ENCODE measurements around the gene SESN2. TPM values are rescaled to one million over a fixed set of nuclear protein-coding genes. Genes with fewer than 3 reads are reported as not detected.

The SESN2 gene
- 5.3 and 6.8 TPM in 2 replicates for total RNA-seq (2014; rRNA removed; shearing (Covaris generic))

- peak; percentile 98 for DNase-seq (ENCODE audit: low read depth)
Observed at GRCh38 chr1:28259252-28259933, at the start of gene SESN2. TSS of gene SESN2 (plus strand) at chr1:28259518. CDS start at chr1:28259848, 330 bp downstream.

DNA sequence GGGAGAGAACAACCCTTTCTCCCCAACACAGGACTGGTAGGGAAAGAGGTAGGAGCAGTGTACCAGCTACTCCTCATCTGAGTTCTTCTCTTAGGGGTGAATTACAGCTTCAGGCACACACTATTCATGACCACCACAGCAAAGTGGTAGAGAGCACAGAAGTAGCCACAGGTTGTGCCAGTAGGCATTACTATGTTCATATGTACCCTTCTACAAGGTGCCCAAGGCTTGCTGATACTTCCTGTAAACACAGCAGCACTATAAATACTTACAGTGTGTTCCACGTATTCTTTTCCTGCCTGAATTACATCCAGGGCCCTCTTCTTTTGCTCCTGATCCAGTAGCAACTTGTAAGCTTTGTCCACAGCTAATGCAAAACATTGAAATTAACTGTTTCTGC lies 49.6 kb upstream of the SESN2 start:
- DNase-seq (ENCODE audit: low read depth), result no peak

- DNase-seq (ENCODE audit: low read depth), result no peak
Observed at GRCh38 chr1:28213315-28213714, 46.0 kb upstream of the SESN2 start.

GRCh38 chr1:28229089-28229488 lies 30.2 kb upstream of the SESN2 start:
- DNase-seq (ENCODE audit: low read depth), result no peak

DNA sequence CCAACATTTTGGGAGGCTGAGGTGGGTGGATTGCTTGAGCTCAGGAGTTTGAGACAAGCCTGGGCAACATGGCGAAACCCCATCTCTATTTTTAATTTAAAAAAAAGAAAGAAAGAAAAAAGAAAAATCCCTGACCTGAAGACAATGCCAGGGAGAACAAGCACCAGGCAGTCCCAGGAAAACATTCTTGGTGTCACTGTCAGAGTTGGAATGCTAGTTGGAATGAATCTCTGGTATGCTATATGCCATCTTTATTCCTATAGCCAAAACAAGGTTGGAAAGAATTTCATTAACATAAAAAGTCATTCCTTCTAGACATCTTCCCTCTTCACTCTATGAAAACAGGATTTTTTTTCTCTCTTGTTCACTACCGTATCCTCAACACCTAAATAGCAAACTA lies 29.3 kb upstream of the SESN2 start:
- DNase-seq (ENCODE audit: low read depth), result no peak

DNA sequence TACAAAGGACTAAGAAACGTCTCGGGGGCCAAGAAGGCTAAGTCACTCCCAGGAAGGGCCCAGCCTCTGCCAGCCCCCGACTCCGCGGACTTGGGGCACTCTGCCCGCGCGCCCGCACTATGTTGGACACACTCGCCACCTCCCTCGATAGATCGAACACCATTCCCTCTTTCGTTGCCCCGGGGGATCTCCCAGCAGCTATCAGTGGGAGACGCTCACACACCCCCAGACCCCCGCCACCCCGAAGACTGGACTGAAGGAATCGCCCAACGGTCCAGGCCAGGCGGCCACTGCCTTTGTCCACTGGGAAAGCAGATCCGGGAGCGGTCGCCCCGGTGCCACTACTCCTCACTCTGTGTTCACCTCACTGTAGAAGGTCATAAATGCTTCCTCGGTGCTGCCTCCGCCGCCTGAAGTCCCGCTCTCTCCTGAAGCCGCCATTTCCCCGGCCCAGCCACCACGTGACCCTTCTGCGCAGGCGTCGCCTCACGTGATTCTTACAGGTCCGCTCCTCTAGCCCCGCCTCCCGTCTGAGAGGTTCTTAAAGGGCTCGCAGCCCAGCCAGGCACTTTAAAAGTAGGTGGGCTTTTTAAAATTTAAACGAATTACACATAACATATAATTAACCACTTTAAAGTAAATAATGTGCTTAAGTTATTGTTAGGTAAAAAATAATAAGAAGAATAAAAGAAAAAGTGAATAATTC lies 26.6 kb upstream of the SESN2 start, which contains the start of gene DNAJC8:
Gene DNAJC8 (minus strand): TSS at position 472 of the 706 bp plus-strand sequence. CDS start 31 bp downstream, at position 441.
- DNase-seq (ENCODE audit: low read depth), result peak; percentile 89

DNA sequence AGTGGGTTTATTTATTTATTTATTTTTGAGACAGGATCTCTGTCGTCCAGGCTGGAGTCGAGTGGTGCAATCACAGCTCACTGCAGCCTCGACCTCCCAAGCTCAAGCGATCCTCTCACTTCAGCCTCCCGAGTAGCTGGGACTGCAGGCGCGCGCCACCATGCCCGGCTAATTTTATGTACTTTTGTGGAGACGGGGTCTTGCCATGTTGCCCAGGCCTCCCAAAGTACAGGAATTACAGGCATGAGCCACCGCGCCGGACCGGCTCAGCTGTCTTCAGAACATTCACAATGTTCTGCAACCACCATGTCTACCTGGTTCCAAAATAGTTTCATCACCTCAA lies 26.1 kb upstream of the SESN2 start:
- DNase-seq (ENCODE audit: low read depth), result no peak

GRCh38 chr1:28235755-28236655 lies 23.3 kb upstream of the SESN2 start, which contains the start of gene ATP5IF1:
TSS of gene ATP5IF1 (plus strand) at chr1:28236124. CDS start at chr1:28236184, 60 bp downstream.
- peak; percentile 98 for DNase-seq (ENCODE audit: low read depth)

GRCh38 chr1:28236656-28237322 lies 22.5 kb upstream of the SESN2 start:
- no peak for DNase-seq (ENCODE audit: low read depth)

DNA sequence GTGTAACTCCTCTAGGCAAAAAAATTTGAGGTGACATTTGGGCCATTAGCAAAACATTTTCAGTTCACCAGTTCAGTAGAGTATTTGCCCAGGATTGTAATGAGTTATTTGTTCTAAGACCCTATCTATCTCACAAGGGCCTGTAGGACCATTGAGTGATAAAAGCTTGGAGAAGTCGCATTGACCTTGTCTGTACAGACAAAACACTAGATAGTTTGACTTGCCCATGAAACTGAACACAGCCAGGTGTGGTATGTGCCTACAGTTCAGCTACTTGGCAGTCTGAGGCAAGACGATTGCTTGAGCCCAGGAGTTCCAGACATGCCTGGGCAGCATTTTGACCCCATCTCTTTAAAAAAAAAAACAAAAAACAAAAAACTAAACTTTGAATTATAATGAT lies 20.3 kb upstream of the SESN2 start:
- DNase-seq (ENCODE audit: low read depth), result no peak

DNA sequence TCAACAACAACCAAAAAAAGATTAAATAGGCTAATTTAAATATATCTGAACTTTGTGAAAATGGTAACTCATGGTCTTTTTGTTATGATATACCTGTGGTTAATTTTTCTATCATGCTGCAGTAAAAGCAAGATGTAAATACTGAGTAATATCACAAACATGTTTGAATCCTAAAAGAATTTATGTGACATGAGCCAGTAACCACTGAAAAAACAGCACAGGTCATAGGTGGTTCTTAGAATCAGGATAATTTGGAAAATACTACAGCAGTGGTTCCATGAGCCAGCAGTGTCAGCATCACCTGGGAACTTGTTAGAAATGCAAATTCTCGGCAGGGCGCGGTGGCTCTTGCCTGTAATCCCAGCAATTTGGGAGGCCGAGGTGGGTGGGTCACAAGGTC lies 19.3 kb upstream of the SESN2 start:
- DNase-seq (ENCODE audit: low read depth), result no peak

DNA sequence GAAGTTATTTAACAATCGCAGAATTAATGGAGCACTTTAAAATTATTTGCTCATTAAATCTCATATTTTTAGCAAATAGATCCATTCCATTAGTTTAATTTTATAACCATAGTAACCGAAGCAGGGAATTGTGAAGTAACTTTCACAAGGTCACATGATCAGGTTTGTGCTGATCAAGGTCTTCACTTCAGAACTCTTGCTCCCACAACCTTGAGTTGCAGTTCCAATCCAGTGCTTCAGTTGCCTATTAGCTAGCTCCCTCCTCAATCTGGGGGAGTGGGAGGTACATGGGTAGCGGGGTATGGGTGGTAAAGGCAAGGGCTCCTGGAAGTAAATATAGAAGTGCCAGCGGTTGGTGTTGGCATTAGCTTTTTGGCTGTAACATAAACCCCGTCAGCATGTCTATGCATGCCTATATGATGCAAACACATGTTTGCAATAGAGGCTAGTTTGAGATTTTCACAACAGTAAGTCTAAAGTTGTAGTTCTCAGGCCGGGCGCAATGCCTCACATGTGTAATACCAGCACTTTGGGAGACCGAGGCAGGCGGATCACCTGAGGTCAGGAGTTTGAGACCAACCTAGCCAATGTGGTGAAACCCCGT lies 17.6 kb upstream of the SESN2 start:
- DNase-seq (ENCODE audit: low read depth), result no peak

DNA sequence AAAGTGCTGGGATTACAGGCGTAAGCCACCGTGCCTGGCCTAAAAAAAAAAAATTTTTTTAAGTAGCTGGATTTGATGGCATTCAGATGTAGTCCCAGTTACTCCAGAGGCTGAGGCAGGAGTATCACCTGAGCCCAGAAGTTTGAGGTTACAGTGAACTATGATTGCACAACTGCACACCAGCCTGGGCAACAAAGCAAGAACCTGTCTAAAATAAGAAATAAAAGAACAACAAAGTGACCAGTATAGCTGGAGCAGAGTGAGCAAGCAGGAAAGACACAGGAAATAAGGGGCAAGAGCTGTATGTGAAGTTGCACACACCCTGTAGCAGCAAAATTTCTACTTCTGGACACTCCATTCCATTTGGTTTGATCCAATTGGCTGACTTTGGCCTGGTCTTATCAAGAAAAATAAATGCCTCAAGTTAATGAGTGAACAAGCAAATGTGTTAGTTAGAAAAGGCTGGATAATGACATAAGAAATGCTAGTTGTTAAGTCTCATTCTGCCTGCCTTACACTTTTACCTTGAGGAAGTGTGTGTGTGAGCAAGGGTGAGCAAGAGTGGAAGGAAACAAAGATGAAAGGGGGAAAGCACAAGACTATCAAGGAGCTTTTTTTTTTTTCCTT lies 15.5 kb upstream of the SESN2 start:
- no peak for DNase-seq (ENCODE audit: low read depth)

DNA sequence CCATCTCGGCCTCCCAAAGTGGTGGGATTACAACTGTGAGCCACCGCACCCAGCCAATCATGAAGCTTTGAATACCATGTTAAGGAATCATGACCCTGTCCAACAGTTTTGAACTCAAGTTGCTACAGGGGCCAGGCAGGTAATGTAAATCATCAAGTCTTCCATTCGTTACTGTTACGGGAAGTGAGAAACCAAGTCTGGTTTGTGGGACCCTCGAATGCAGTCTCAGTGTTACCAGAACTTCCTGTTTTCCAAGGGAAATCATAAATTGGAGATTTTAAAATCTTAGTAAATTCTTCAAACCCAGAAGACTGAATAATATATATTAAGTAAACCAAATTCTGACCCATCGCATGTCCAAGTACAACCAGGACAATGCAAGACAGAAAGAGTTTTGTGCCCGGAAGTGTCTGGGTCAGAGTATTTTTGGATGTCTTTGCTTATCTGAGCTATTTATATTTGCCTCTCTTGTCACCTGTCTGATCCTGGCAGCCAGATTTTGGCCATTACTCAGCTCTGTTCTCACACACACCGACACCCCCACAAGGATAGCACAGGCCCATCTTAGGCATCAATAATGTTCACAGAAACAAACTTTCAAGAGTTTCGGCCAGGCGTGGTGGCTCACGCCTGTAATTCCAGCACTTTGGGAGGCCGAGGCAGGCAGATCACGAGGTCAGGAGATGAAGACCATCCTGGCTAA lies 14.6 kb upstream of the SESN2 start:
- no peak for DNase-seq (ENCODE audit: low read depth)

DNA sequence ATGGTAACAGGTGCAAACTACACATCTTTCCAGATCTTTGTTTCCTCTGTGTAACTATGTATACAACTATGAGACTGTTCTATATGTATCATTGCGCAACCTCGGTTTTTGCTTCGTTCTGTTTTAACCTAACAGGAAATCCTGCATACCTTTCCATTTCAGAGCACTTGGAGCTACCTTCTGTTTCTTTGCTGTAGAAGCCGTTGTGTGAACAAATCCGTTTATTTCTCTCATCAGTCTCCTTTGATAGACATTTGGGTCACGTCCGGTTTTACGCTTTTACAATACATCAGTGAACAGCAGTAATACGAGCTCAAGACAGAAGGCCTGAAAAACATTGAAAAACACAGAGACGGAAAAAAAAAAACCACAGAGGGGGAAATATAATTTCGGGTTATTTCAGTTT lies 12.9 kb upstream of the SESN2 start:
- no peak for DNase-seq (ENCODE audit: low read depth)

DNA sequence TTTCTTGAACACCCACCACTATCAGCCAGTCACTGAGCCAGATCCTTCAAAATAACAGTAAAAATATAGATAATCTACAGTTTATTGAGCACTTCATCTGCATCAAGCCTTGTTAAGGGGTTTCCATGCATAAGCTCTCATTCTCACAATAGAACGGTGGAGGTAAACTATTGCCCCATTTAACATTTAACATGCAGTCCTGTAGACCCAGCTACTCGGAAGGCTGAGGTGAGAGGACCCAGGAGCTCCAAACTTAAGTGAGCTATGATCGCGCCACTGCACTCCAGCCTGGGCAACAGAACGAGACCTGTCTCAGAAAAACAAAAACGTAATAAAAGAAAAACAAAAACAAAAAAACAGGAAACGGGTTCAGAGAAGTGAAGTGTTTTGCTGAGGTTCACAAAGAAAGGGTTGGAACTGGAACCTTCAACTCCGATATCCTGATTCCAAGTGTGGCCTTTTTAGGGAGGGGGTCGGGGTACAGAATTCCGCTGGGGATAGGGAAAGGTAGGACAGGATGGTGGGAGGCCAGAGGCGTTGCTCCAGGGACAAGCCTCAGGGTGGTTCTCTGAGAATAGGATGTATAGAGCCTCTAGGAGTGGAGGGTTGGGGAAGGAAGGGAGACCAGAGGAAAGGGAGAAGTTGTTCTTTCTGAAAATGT lies 11.6 kb upstream of the SESN2 start:
- DNase-seq (ENCODE audit: low read depth), result no peak

DNA sequence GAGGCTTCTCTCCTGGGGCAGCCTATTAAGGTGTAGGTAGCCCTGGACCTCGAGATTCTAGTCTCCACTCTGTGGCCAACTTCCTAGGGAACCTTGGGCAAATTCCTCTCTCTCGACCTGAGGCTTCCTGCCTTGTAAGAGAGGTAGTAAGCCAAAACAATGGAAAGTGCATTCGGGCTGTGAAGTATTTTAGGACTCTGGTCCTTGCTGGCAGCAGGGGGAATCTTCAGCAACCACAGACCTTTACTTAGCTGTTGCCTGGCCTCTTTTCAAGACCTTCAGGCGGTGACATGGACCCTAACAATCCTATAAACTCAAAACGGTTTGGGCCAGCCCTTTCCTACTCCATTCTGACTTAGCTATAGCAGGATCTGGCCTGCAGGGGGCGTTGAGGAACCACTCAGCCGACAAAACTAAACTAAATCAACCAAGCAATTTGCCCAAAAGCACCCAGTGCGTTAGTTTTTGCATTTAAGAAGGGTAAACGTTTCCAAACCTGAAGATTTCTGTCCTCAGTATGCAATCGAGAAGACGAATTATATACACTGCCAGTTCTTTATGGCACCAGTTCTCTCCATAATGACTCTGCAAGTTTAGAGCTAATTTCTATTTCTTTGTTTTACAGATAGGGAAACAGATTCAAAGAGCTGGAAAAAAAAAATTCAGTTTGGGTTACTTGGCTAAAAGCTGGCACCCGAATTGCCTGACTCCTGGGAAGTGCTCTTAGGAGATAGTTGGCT lies 10.9 kb upstream of the SESN2 start:
- DNase-seq (ENCODE audit: low read depth), result peak; percentile 72

- DNase-seq (ENCODE audit: low read depth), result peak; percentile 54
Observed at GRCh38 chr1:28249013-28249865, 10.1 kb upstream of the SESN2 start.
